ENCODE results near the gene PATJ.
"Not testable (repeated sequence)": the region's sequence is repeated elsewhere in the genome, so short reads cannot be mapped to it uniquely, and the experiment has no call there.

PATJ gene

GRCh38 chr1:61828805-61829204 is 86.5 kb downstream of the PATJ start:
- no peak for DNase-seq (ENCODE audit: low spot score)

- DNase-seq (ENCODE audit: low spot score) = no peak
Observed at GRCh38 chr1:61836649-61837048, 94.4 kb downstream of the PATJ start.

GRCh38 chr1:61837607-61838006 is 95.3 kb downstream of the PATJ start:
- DNase-seq (ENCODE audit: low spot score) = not testable (repeated sequence)

- DNase-seq (ENCODE audit: low spot score) = no peak
Observed at GRCh38 chr1:61839679-61840078, 97.4 kb downstream of the PATJ start.

- no peak for DNase-seq (ENCODE audit: low spot score)
Observed at GRCh38 chr1:61842036-61842435, 99.8 kb downstream of the PATJ start.

GRCh38 chr1:61842863-61843514 is 100.7 kb downstream of the PATJ start:
- no peak for DNase-seq (ENCODE audit: low spot score)

- DNase-seq (ENCODE audit: low spot score) = no peak
Observed at GRCh38 chr1:61844006-61844405, 101.7 kb downstream of the PATJ start.

- DNase-seq (ENCODE audit: low spot score) = not testable (repeated sequence)
Observed at GRCh38 chr1:61844664-61845063, 102.4 kb downstream of the PATJ start.

GRCh38 chr1:61851235-61851634 is 109.0 kb downstream of the PATJ start:
- no peak for DNase-seq (ENCODE audit: low spot score)

GRCh38 chr1:61851849-61852669 is 109.8 kb downstream of the PATJ start:
- peak; percentile 65 for DNase-seq (ENCODE audit: low spot score)

GRCh38 chr1:61852670-61853015 is 110.4 kb downstream of the PATJ start:
- DNase-seq (ENCODE audit: low spot score) = no peak

GRCh38 chr1:61853583-61853982 is 111.3 kb downstream of the PATJ start:
- DNase-seq (ENCODE audit: low spot score) = no peak

- DNase-seq (ENCODE audit: low spot score) = no peak
Observed at GRCh38 chr1:61864489-61864888, 122.2 kb downstream of the PATJ start.

- DNase-seq (ENCODE audit: low spot score) = no peak
Observed at GRCh38 chr1:61865646-61866220, 123.5 kb downstream of the PATJ start.

- no peak for DNase-seq (ENCODE audit: low spot score)
Observed at GRCh38 chr1:61869691-61870109, 127.4 kb downstream of the PATJ start.

- no peak for DNase-seq (ENCODE audit: low spot score)
Observed at GRCh38 chr1:61872206-61872605, 129.9 kb downstream of the PATJ start.

GRCh38 chr1:61873581-61873980 is 131.3 kb downstream of the PATJ start:
- DNase-seq (ENCODE audit: low spot score) = no peak

- no peak for DNase-seq (ENCODE audit: low spot score)
Observed at GRCh38 chr1:61873994-61874393, 131.7 kb downstream of the PATJ start.

- no peak for DNase-seq (ENCODE audit: low spot score)
Observed at GRCh38 chr1:61875198-61875597, 132.9 kb downstream of the PATJ start.

- not testable (repeated sequence) for DNase-seq (ENCODE audit: low spot score)
Observed at GRCh38 chr1:61879887-61880474, 137.7 kb downstream of the PATJ start.

GRCh38 chr1:61887076-61887867 is 145.0 kb downstream of the PATJ start:
- DNase-seq (ENCODE audit: low spot score) = no peak

- no peak for DNase-seq (ENCODE audit: low spot score)
Observed at GRCh38 chr1:61887931-61888564, 145.8 kb downstream of the PATJ start.
